Stimulated activated CD4-positive, alpha-beta T cell treated with anti-CD3 and anti-CD28 coated beads, Interleukin-1b, Interleukin-23, amount 100 ng/mL, for 1 hour (primary cell): ENCODE results near the gene FBXO36.

Experiments
- DNase-seq, 2 donors: peaks; one replicate each; pipeline ENCODE4 v3.0.0-alpha.2; 2020; ENCODE audit warnings: low read depth in 2 of 2

FBXO36 gene

GRCh38 chr2:230048010-230048671, 125.8 kb downstream of the FBXO36 start:
- DNase-seq, result no peak

- DNase-seq, result no peak
These were observed 127.8 kb downstream of the FBXO36 start for GRCh38 chr2:230050136-230050535.

GRCh38 chr2:230052299-230052698, 130.0 kb downstream of the FBXO36 start:
- DNase-seq, result no peak

GRCh38 chr2:230053753-230054478, 131.6 kb downstream of the FBXO36 start:
- no peak for DNase-seq

- no peak for DNase-seq
These were observed 138.5 kb downstream of the FBXO36 start for GRCh38 chr2:230060672-230061293.
